ENCODE results near the gene LBHD2.

DNA sequence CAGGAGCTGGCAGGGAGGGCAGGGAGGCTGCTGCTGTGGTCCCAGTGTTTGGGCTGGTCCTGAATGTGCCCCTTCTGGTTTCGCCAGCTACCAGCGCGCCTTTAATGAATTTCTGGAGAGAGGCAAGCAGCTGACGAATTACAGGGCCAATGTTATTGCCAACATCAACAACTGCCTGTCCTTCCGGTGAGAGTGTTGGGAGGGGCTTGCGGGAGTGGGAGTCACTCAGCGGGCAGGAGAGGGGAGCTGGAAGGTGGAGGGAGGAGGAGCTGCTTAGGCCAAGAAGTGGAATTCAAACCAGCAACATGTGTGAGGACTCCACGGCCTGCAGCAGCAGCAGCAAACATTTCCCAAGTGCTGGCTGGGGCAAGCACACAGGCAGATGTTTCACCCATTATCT is 47.0 kb downstream of the LBHD2 start:
- TF ChIP-seq RFX5 (IDR thresholded peaks at IDR 0.05; ENCODE audit: borderline replicate concordance, low read depth, low read length) (no peak), EP300 (IDR thresholded peaks at IDR 0.05; ENCODE audit: borderline replicate concordance in 1 of 2, low read depth in 2 of 2, low read length in 2 of 2) (no peak), CREB1 (IDR thresholded peaks at IDR 0.05) (no peak), EGR1 (IDR thresholded peaks at IDR 0.05; ENCODE audit: borderline replicate concordance, low read depth, low read length) (no peak), SIX5 (IDR thresholded peaks at IDR 0.05; ENCODE audit: low read depth, low read length) (no peak), CHD2 (IDR thresholded peaks at IDR 0.05; ENCODE audit: low read length) (no peak), ZNF274 (IDR thresholded peaks at IDR 0.05; ENCODE audit: borderline replicate concordance, extremely low read depth, low read length) (no peak), SP1 (IDR thresholded peaks at IDR 0.05; ENCODE audit: low read depth, low read length) (no peak), RAD21 (IDR thresholded peaks at IDR 0.05 in 1 of 2, conservative IDR thresholded peaks at IDR 0.05 in 1 of 2; ENCODE audit: low read depth in 2 of 2, low read length in 2 of 2) (no peak)
- TF ChIP-seq, protein P1, sequence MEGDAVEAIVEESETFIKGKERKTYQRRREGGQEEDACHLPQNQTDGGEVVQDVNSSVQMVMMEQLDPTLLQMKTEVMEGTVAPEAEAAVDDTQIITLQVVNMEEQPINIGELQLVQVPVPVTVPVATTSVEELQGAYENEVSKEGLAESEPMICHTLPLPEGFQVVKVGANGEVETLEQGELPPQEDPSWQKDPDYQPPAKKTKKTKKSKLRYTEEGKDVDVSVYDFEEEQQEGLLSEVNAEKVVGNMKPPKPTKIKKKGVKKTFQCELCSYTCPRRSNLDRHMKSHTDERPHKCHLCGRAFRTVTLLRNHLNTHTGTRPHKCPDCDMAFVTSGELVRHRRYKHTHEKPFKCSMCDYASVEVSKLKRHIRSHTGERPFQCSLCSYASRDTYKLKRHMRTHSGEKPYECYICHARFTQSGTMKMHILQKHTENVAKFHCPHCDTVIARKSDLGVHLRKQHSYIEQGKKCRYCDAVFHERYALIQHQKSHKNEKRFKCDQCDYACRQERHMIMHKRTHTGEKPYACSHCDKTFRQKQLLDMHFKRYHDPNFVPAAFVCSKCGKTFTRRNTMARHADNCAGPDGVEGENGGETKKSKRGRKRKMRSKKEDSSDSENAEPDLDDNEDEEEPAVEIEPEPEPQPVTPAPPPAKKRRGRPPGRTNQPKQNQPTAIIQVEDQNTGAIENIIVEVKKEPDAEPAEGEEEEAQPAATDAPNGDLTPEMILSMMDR (IDR thresholded peaks at IDR 0.05; ENCODE audit: control extremely low read depth in 1 of 3, insufficient read depth in 1 of 3, low read depth in 1 of 3, low read length in 3 of 3) = no peak
- TF ChIP-seq, protein P2, sequence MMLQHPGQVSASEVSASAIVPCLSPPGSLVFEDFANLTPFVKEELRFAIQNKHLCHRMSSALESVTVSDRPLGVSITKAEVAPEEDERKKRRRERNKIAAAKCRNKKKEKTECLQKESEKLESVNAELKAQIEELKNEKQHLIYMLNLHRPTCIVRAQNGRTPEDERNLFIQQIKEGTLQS (IDR thresholded peaks at IDR 0.05; ENCODE audit: insufficient read depth, low read depth, low read length) = no peak
- TF ChIP-seq, protein P3, sequence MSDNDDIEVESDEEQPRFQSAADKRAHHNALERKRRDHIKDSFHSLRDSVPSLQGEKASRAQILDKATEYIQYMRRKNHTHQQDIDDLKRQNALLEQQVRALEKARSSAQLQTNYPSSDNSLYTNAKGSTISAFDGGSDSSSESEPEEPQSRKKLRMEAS (IDR thresholded peaks at IDR 0.05) = no peak
